ENCODE results near the gene LIG1.

LIG1 gene

DNA sequence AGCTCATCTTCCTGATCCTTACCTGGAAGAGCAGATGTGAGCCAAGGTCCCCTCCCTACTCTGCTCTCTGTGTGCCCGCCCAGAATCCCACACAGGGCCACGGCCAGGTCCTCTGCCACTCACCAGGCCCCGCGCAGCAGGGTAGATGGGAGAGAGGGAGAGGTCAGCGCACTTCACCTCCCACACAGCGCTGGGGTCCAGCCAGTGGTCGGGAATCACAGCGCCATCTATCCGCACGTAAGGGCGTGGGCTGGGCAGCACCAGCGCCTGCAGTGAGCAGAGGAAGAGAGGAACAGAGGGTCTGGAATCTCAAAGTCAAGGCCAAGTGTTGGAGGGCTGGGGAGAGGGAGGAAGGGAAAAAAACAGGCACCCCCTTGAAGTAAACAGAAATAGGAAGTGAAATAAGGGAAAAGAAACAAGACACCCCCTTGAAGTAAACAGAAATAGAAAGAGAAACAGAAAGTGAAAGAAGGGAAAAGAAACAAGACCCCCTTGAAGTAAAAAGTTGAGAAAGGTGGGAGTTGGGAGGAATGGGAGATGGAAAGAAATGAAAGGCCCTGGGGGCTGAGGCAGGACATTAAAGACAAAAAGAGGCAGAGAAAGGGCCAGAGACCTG lies 52.5 kb downstream of the LIG1 start:
- DNase-seq (ENCODE audit: extremely low read depth, low read depth): no peak
- no peak overlapping the region for H3K4me3 ChIP-seq (replicated peaks; ENCODE audit: low read depth, low read length)
- TF ChIP-seq, protein P1, sequence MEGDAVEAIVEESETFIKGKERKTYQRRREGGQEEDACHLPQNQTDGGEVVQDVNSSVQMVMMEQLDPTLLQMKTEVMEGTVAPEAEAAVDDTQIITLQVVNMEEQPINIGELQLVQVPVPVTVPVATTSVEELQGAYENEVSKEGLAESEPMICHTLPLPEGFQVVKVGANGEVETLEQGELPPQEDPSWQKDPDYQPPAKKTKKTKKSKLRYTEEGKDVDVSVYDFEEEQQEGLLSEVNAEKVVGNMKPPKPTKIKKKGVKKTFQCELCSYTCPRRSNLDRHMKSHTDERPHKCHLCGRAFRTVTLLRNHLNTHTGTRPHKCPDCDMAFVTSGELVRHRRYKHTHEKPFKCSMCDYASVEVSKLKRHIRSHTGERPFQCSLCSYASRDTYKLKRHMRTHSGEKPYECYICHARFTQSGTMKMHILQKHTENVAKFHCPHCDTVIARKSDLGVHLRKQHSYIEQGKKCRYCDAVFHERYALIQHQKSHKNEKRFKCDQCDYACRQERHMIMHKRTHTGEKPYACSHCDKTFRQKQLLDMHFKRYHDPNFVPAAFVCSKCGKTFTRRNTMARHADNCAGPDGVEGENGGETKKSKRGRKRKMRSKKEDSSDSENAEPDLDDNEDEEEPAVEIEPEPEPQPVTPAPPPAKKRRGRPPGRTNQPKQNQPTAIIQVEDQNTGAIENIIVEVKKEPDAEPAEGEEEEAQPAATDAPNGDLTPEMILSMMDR (IDR thresholded peaks at IDR 0.05; ENCODE audit: low read depth, low read length, missing control alignments): no peak

DNA sequence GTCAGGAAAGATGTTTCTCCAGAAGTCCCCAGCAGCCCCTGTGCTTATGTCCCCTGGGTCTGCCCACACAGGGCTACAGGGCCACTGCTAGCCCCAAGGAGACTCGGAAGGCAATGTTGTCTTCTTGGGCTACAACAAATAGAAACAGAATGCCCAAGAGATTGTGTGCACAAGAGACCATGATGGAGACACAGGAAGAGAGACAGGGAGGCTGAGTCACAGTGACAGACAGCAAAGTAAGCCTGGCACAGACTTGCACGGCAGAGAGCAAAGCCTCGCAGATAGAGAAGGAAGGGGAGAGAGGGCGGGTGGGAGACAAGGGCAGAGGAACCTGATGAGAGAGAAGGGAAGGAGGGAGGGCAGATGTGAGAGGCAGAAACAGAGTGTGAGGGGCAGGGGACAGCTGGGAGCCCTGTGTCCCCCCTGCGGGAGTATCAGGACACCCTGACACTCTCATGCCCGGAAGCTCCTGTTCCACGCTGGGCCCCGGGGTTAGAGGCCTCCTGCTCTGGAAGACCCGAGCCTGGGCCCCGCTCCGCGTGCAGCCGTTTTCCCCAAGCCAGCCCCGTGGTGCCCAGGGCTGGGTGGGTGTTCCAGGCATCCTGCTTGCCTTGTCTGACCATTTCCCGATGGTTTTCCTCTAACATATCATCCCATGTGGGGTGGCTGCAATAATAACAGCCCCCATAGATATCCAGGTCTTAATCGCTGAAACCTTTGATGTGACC lies 56.8 kb downstream of the LIG1 start:
- TF ChIP-seq, protein P1 (IDR thresholded peaks at IDR 0.05; ENCODE audit: low read depth, low read length, missing control alignments): no peak
- H3K4me3 ChIP-seq (replicated peaks; ENCODE audit: low read depth, low read length): no peak overlapping the region
- DNase-seq (ENCODE audit: extremely low read depth, low read depth): no peak

DNA sequence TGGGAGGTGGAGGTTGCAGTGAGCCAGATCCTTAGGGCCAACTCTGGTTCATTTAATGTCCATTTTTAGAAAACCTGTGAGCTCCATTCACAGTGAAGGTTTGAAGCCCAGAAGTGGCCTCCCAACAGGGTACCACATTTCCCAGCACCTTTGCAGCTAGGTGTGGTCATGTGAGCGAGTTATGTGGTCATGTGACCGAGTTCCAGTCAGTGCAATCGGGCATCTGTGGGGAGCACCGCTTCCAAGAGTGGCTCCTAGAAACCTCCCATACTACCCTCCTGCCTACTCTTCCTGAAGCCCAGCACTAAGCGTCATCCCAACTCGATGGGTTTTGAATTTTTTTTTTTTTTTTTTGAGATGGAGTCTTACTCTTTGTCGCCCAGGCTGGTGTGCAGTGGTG lies 58.9 kb downstream of the LIG1 start:
- no peak overlapping the region for H3K4me3 ChIP-seq (replicated peaks; ENCODE audit: low read depth, low read length)
- DNase-seq (ENCODE audit: extremely low read depth, low read depth): no peak
- TF ChIP-seq, protein P1 (IDR thresholded peaks at IDR 0.05; ENCODE audit: low read depth, low read length, missing control alignments): no peak

DNA sequence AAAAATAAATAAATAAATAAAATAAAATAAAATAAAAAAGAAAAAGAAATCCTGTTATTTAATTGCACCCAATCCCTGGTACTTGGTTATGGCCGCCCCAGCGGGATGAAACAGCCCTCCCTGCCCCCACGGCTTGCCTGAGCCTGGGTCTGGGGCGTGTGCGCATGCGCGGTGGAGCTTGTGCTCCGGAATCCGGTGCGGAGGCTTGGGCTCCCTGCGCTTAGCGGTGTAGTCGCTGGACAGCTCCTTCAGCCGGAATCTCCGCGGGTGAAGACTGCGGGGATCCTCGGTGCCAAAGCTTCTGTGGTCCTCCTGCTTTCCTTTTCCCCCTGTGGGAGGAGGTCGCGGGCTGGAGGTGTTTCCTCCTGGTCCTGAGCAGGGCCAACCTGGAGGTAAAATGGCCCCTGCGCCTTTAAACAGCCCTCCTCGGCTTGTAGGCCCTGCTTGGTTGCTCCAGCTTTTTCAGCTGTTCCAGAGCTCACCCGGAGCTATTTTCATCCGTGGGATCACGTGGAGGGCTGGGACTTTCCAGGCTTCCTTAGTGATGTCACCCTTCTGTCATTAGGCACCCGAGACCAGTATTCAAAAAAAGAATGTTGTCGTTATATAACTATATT lies 59.7 kb downstream of the LIG1 start, which contains the start of gene PLA2G4C:
Gene PLA2G4C (minus strand): TSS at position 468 of the 617 bp plus-strand sequence. CDS start 4,288 bp downstream, outside the sequence.
- peak within 1 kb of the TSS; percentile 46 for H3K4me3 ChIP-seq (replicated peaks; ENCODE audit: low read depth, low read length)
- peak; percentile 69 for DNase-seq (ENCODE audit: extremely low read depth, low read depth)
- TF ChIP-seq, protein P1 (IDR thresholded peaks at IDR 0.05; ENCODE audit: low read depth, low read length, missing control alignments): no peak

DNA sequence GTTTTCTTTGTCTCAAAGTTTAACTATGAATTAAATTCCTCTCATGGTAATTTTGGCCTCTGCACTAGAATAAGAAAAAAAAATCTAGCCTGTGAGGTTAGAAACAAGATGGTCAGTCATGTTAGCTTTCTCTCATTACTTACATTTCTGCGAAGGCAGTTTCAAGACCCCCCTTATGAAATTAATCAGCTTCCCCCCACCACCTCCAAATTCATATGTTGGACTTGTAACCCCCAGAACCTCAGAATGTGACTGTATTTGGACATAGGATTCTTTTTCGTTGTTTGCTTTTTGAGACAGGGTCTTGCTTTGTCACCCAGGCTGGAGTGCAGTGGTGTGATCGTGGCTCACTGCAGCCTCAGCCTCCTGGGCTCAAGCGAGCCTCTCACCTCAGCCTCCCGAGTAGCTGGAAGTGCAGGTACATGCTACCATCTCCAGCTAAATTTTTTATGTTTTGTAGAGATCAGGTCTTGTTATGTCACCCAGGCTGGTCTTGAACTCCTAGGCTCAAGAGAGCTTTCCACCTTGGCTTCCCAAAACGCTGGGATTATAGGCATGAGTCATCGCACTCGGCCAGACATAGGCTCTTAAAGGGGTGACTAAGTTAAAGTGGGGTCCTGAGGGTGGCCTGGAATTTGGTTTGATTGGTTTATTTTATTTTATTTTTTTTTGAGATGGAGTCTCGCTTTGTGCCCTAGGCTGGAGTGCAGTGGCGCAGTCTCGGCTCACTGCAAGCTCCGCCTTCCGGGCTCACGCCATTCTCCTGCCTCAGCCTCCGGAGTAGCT lies 61.0 kb downstream of the LIG1 start:
- TF ChIP-seq, protein P1 (IDR thresholded peaks at IDR 0.05; ENCODE audit: low read depth, low read length, missing control alignments): no peak
- no peak overlapping the region for H3K4me3 ChIP-seq (replicated peaks; ENCODE audit: low read depth, low read length)
- no peak for DNase-seq (ENCODE audit: extremely low read depth, low read depth)

DNA sequence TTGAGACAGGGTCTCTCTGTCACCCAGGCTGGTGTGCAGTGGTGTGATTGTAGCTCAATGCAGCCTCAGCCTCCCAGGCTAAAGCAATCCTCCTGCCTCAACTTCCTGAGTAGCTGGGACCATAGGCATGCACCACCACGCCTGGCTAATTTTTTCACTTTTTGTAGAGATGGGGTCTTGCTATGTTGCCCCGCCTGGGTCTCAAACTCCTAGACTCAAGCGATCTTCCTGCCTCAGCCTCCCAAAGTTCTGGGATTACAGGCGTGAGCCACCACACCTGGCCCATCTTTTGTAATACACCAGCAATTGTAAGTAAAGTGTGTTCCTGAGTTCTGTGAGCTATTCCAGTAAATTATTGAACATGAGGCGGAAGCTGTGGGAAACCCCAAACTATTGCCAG lies 66.2 kb downstream of the LIG1 start:
- H3K4me3 ChIP-seq (replicated peaks; ENCODE audit: low read depth, low read length): no peak overlapping the region
- TF ChIP-seq, protein P1 (IDR thresholded peaks at IDR 0.05; ENCODE audit: low read depth, low read length, missing control alignments): no peak
- no peak for DNase-seq (ENCODE audit: extremely low read depth, low read depth)
